K562 (cell line): ENCODE measurements around the gene DYSF. TPM values are rescaled to one million over a fixed set of nuclear protein-coding genes. Genes with fewer than 3 reads are reported as not detected.
A peak's percentile ranks its signal among the peaks of the same experiment; 100 is the strongest.

ENCODE experiments used
- ARID1B ChIP-seq: fragments of 450-650 bp; IDR thresholded peaks from 2 replicates; pipeline ENCODE4 v1.6.1; 2016; ENCODE audit warnings: antibody characterized with exemption, mild to moderate bottlenecking, inconsistent platforms
- CEBPG ChIP-seq, 3 experiments: fragments of 200-800 bp in 1 of 3; sonication (Bioruptor generic) in 1 of 3; sonication (generic) in 1 of 3; formaldehyde crosslinking in 1 of 3; IDR thresholded peaks in 2 of 3; conservative IDR thresholded peaks in 1 of 3; 2 replicates each; pipeline versions ENCODE4 v1.6.1 to v1.8.0; 2016 to 2022; ENCODE audit warnings: missing compliant biosample characterization in 2 of 3, missing genetic modification characterization in 2 of 3, mild to moderate bottlenecking in 1 of 3, missing genetic modification reagents in 1 of 3
- CTBP1 ChIP-seq: fragments of 450-650 bp; IDR thresholded peaks from 2 replicates; pipeline ENCODE4 v1.6.1; 2016; ENCODE audit warnings: borderline replicate concordance
- FOXK2 ChIP-seq, 2 experiments: fragments of 450-650 bp; IDR thresholded peaks in 1 of 2; conservative IDR thresholded peaks in 1 of 2; 2 replicates each; pipeline ENCODE4 v1.6.1; 2016; ENCODE audit warnings: low read depth in 2 of 2, mild to moderate bottlenecking in 1 of 2
- MAZ ChIP-seq, 2 experiments: fragments of 450-650 bp in 1 of 2; sonication (generic) in 1 of 2; formaldehyde crosslinking; IDR thresholded peaks in 1 of 2; conservative IDR thresholded peaks in 1 of 2; 2 replicates each; pipeline versions ENCODE4 v1.4.0 to v1.5.0; 2020; ENCODE audit warnings: mild to moderate bottlenecking in 1 of 2, missing genetic modification reagents in 1 of 2
- MBD2 ChIP-seq: sonication (generic); IDR thresholded peaks from 2 replicates; pipeline ENCODE4 v1.6.1; 2016; ENCODE audit warnings: low read depth, borderline replicate concordance
- MEF2D ChIP-seq: conservative IDR thresholded peaks from 2 replicates; pipeline ENCODE4 v1.6.1; 2016; ENCODE audit warnings: low read depth, missing genetic modification characterization, missing compliant biosample characterization
- MTA1 ChIP-seq: fragments of 450-650 bp; IDR thresholded peaks from 2 replicates; pipeline ENCODE4 v1.6.1; 2017; ENCODE audit warnings: borderline replicate concordance
- NCOA4 ChIP-seq: fragments of 450-650 bp; IDR thresholded peaks from 2 replicates; pipeline ENCODE4 v1.6.1; 2018; ENCODE audit warnings: mild to moderate bottlenecking; ENCODE audit not compliant: partially characterized antibody
- NFRKB ChIP-seq: fragments of 450-650 bp; IDR thresholded peaks from 2 replicates; pipeline ENCODE4 v1.6.1; 2016; ENCODE audit warnings: low read depth
- NRF1 ChIP-seq, 2 experiments: fragments of 450-650 bp; IDR thresholded peaks in 1 of 2; conservative IDR thresholded peaks in 1 of 2; 2 replicates each; pipeline ENCODE4 v1.6.1; 2014; ENCODE audit warnings: mild to moderate bottlenecking in 2 of 2
- RBM17 ChIP-seq: fragments of 200-400 bp; formaldehyde crosslinking; IDR thresholded peaks from 2 replicates; pipeline ENCODE4 v1.6.1; 2017; ENCODE audit warnings: low read depth, mild to moderate bottlenecking, low read length, borderline replicate concordance
- SMARCB1 ChIP-seq: IDR thresholded peaks from 2 replicates; pipeline ENCODE4 v1.6.1; 2011; ENCODE audit warnings: improper control_type of control experiment, low read depth; ENCODE audit not compliant: insufficient read length
- SOX6 ChIP-seq: fragments of 450-650 bp; IDR thresholded peaks from 2 replicates; pipeline ENCODE4 v1.6.1; 2014; ENCODE audit warnings: mild to moderate bottlenecking
- TEAD1 ChIP-seq, 2 experiments: fragments of 450-650 bp in 1 of 2; sonication (generic) in 1 of 2; formaldehyde crosslinking; IDR thresholded peaks; 2 replicates each; pipeline versions ENCODE4 v1.4.0 to v1.8.0; 2020 to 2022; ENCODE audit warnings: mild to moderate bottlenecking in 2 of 2, missing genetic modification reagents in 1 of 2
- TRIM24 ChIP-seq, 2 experiments: fragments of 450-650 bp; IDR thresholded peaks; 2 replicates each; pipeline ENCODE4 v1.6.1; 2016
- ZKSCAN1 ChIP-seq: fragments of 150-350 bp; IDR thresholded peaks from 2 replicates; pipeline ENCODE4 v1.6.1; 2016; ENCODE audit warnings: low read depth, low read length
- ZNF175 ChIP-seq: fragments of 200-800 bp; sonication (Bioruptor generic); IDR thresholded peaks from 2 replicates; pipeline ENCODE4 v1.6.1; 2016; ENCODE audit warnings: low read depth, mild to moderate bottlenecking, missing genetic modification characterization, missing compliant biosample characterization
- ZNF217 ChIP-seq: sonication (generic); formaldehyde crosslinking; IDR thresholded peaks from 2 replicates; pipeline ENCODE4 v1.8.0; 2022; ENCODE audit warnings: mild to moderate bottlenecking, missing genetic modification reagents
- ZNF324 ChIP-seq: fragments of 250-450 bp; sonication (Bioruptor Pico); IDR thresholded peaks from 2 replicates; pipeline ENCODE4 v1.4.0; 2020; ENCODE audit warnings: mild to moderate bottlenecking
- ZNF384 ChIP-seq: IDR thresholded peaks from 2 replicates; pipeline ENCODE4 v1.6.1; 2012; ENCODE audit warnings: low read depth, low read length, improper control_type of control experiment
- ZNF507 ChIP-seq: conservative IDR thresholded peaks from 2 replicates; pipeline ENCODE4 v1.6.1; 2017; ENCODE audit warnings: missing genetic modification characterization, missing compliant biosample characterization
- ZNF584 ChIP-seq: fragments of 200-800 bp; sonication (Bioruptor generic); IDR thresholded peaks from 2 replicates; pipeline ENCODE4 v1.6.1; 2016; ENCODE audit warnings: low read depth, mild to moderate bottlenecking, missing genetic modification characterization, missing compliant biosample characterization
- polyA plus RNA-seq, 8 experiments: library from polyadenylated mRNA; depleted of rRNA in 4 of 8; stranded (reverse) in 5 of 8; unstranded in 3 of 8; fragments of >200 nt; fragmentation: Nextera tagmentation in 2 of 8; fragmentation: Illumina TruSeq in 1 of 8; extraction: Ambion mirVana in 2 of 8; extraction: Trizol in 1 of 8; gene quantifications; 2 replicates each; pipeline versions ENCODE4 v1.2.1 to v1.2.3, GENCODE V29; 2011 to 2014; ENCODE audit warnings: inconsistent platforms in 1 of 8, missing spikeins in 1 of 8
- total RNA-seq, 7 experiments: library from RNA; depleted of rRNA in 6 of 7; stranded (reverse); fragments of >200 nt in 6 of 7; fragmentation: Illumina TruSeq in 2 of 7; extraction: Trizol in 2 of 7; gene quantifications; 2 replicates each; pipeline versions ENCODE4 v1.2.1 to v1.2.3, GENCODE V29; 2011 to 2021; ENCODE audit warnings: low replicate concordance in 1 of 7
- TF ChIP-seq, protein P1 (sequence below): fragments of 250-450 bp; sonication (Bioruptor Pico); IDR thresholded peaks from 2 replicates; pipeline ENCODE4 v1.4.0; 2020; ENCODE audit warnings: mild to moderate bottlenecking
- TF ChIP-seq, protein P2 (sequence below), 2 experiments: fragments of 450-650 bp in 1 of 2; sonication (generic) in 1 of 2; formaldehyde crosslinking in 1 of 2; IDR thresholded peaks in 1 of 2; conservative IDR thresholded peaks in 1 of 2; 2 replicates each; pipeline versions ENCODE4 v1.6.1 to v1.8.1; 2016 to 2023; ENCODE audit warnings: mild to moderate bottlenecking in 2 of 2, moderate library complexity in 2 of 2, inconsistent platforms in 1 of 2, missing genetic modification reagents in 1 of 2

The DYSF gene
- total and polyA plus RNA-seq, 9 of the 15 experiments (the other 6 are each of a cell fraction or from before 2014, with no cell fraction given): 0.01 to 0.80 (median 0.29) TPM

DNA sequence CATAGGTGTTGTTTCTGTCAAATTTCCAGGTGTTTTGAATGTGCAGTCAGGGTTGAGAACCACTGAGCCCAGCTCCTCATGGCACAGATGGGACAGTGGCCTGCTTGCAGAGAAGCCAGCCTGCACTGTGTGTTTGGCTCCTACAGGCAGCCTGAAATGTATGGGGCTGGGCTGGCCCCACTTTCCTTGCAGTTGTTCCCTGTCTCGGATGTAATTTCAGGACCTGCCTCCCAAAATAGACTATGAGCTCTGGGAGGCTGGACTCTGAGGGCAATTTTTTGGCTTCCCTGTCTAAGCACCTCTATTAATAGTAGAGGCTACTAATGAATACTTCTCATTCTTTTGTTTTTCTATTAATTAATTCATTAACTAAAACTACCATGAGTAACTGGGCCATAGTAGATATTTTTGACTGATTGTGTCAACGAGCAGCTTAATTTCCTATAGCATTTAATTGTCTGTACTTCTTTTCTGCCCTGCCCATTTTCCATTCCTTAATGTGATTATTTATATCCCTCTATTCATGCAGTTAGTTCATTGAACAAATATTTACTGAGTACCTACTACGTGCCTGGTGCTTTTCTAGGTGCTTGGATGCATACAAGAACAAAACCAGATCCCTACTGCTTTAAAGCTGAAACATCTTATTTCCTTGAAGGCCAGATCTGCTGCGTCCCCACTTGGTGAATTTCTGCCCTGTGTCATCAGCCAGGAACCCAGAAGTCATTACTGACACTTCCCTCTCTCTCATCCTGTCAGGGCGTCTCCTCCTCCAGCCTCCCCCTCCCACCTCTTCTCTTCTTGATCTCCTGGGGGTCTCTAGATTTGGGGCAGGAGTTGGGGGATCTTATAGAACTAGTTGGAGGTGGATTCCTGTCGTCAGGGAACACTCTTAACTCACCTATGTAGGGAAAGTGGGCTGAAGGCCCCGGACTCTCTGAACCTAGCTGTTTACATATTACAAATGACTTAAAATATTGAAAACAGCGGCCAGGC is 16.3 kb downstream of the DYSF start (continued):
- TF ChIP-seq SOX6 (no peak), TEAD1 (CRISPR knock-in tag; IDR thresholded peaks at IDR 0.05) (no peak), ZKSCAN1 (peak; percentile 64; the same call in 1 of the 2 replicates), FOXK2 (conservative IDR thresholded peaks at IDR 0.05 in 1 of 2, IDR thresholded peaks at IDR 0.05 in 1 of 2; ENCODE audit: low read depth in 2 of 2) (0 out of 4 replicates have a peak, but pooled peaks of 1 of the 2 experiments have one; percentile 16), CTBP1 (peak; percentile 35; the same call in 1 of the 2 replicates), MAZ (CRISPR knock-in tag; conservative IDR thresholded peaks at IDR 0.05 in 1 of 2, IDR thresholded peaks at IDR 0.05 in 1 of 2) (peak in 1 of 2 experiments; percentile 79; a peak in 2 of 4 replicates), ZNF324 (no peak), MEF2D (tag) (peak; percentile 24; the same call in 1 of the 2 replicates), SMARCB1 (no peak), ZNF584 (CRISPR knock-in tag) (peak; percentile 86; the same call in 1 of the 2 replicates), CEBPG (CRISPR knock-in tag; IDR thresholded peaks at IDR 0.05) (peak; percentile 80), CEBPG (tag; conservative IDR thresholded peaks at IDR 0.05 in 1 of 2, IDR thresholded peaks at IDR 0.05 in 1 of 2) (peak; percentile 25 to 88; a peak in 3 of 4 replicates), TRIM24 (IDR thresholded peaks at IDR 0.05) (peak; percentile 80 to 89; a peak in 2 of 4 replicates), NFRKB (no peak), ZNF175 (CRISPR knock-in tag) (peak; percentile 50; the same call in 1 of the 2 replicates), ZNF507 (no peak), NCOA4 (no peak), ARID1B (peak; percentile 22; the same call in 1 of the 2 replicates), RBM17 (no peak), MTA1 (no peak), ZNF217 (CRISPR knock-in tag) (no peak), MBD2 (no peak), ZNF384 (no peak), NRF1 (conservative IDR thresholded peaks at IDR 0.05 in 1 of 2, IDR thresholded peaks at IDR 0.05 in 1 of 2) (0 out of 4 replicates have a peak, but pooled peaks of 1 of the 2 experiments have one; percentile 7)
- TF ChIP-seq, protein P1, sequence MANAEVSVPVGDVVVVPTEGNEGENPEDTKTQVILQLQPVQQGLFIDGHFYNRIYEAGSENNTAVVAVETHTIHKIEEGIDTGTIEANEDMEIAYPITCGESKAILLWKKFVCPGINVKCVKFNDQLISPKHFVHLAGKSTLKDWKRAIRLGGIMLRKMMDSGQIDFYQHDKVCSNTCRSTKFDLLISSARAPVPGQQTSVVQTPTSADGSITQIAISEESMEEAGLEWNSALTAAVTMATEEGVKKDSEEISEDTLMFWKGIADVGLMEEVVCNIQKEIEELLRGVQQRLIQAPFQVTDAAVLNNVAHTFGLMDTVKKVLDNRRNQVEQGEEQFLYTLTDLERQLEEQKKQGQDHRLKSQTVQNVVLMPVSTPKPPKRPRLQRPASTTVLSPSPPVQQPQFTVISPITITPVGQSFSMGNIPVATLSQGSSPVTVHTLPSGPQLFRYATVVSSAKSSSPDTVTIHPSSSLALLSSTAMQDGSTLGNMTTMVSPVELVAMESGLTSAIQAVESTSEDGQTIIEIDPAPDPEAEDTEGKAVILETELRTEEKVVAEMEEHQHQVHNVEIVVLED: 0 out of 2 replicates have a peak, but pooled peaks have one; percentile 5
- TF ChIP-seq, protein P2, sequence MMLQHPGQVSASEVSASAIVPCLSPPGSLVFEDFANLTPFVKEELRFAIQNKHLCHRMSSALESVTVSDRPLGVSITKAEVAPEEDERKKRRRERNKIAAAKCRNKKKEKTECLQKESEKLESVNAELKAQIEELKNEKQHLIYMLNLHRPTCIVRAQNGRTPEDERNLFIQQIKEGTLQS (IDR thresholded peaks at IDR 0.05): peak; percentile 77
- TF ChIP-seq, protein P2 (CRISPR knock-in tag; conservative IDR thresholded peaks at IDR 0.05): no peak
